Natural killer cell (primary cell): ENCODE results near the gene PSKH1. TPM values are rescaled to one million over a fixed set of nuclear protein-coding genes. Genes with fewer than 3 reads are reported as not detected.

ENCODE experiments used
- ATAC-seq, 3 donors: fragments of 150-1000 bp in 2 of 3; fragments of 200-7000 bp in 1 of 3; cut with Tn5 transposase; 1 replicate in 1 of 3; 2 replicates in 2 of 3; pipeline ENCODE4 v1.10.0; 2021; ENCODE audit warnings: mild to moderate bottlenecking in 2 of 3, moderate library complexity in 2 of 3
- DNase-seq, 2 donors: peaks; one replicate each; pipeline versions ENCODE4 v3.0.0 to v3.0.0-alpha.2; 2013 to 2021; ENCODE audit warnings: mixed read lengths in 1 of 2
- H3K27ac ChIP-seq: one replicate; pipeline ENCODE4 v1.5.1; 2013; ENCODE audit warnings: mild to moderate bottlenecking, low read length
- H3K27me3 ChIP-seq: one replicate; pipeline ENCODE4 v1.6.1; 2013; ENCODE audit warnings: low read length; ENCODE audit not compliant: control insufficient read depth, insufficient read depth
- H3K36me3 ChIP-seq: one replicate; pipeline ENCODE4 v1.6.1; 2013; ENCODE audit warnings: low read length; ENCODE audit not compliant: control insufficient read depth, insufficient read depth
- H3K4me1 ChIP-seq: one replicate; pipeline ENCODE4 v1.6.1; 2013; ENCODE audit warnings: low read length; ENCODE audit not compliant: control insufficient read depth, insufficient read depth
- H3K4me3 ChIP-seq: one replicate; pipeline ENCODE4 v1.5.1; 2013; ENCODE audit warnings: low read length
- H3K9me3 ChIP-seq: one replicate; pipeline ENCODE4 v1.6.1; 2013; ENCODE audit warnings: low read length; ENCODE audit not compliant: control insufficient read depth, insufficient read depth
- H3K27ac Mint-ChIP-seq, 2 donors: one replicate each; pipeline ENCODE4 v1.8.0; 2022; ENCODE audit warnings: mild to moderate bottlenecking in 2 of 2, mixed read lengths in 2 of 2, moderate library complexity in 1 of 2
- H3K27me3 Mint-ChIP-seq, 2 donors: one replicate each; pipeline ENCODE4 v1.8.0; 2022; ENCODE audit warnings: low read depth in 2 of 2, mixed read lengths in 2 of 2
- H3K36me3 Mint-ChIP-seq: one replicate; pipeline ENCODE4 v1.8.0; 2022; ENCODE audit warnings: mixed read lengths
- H3K4me1 Mint-ChIP-seq, 2 donors: one replicate each; pipeline ENCODE4 v1.8.0; 2022; ENCODE audit warnings: mixed read lengths in 2 of 2
- H3K4me3 Mint-ChIP-seq: one replicate; pipeline ENCODE4 v1.8.0; 2022; ENCODE audit warnings: mild to moderate bottlenecking, moderate library complexity, mixed read lengths
- H3K9me3 Mint-ChIP-seq, 2 donors: one replicate each; pipeline ENCODE4 v1.8.0; 2022; ENCODE audit warnings: mixed read lengths in 2 of 2
- CTCF ChIP-seq: fragments of 200-600 bp; IDR thresholded peaks from one replicate; pipeline ENCODE4 v1.8.0; 2022; ENCODE audit warnings: antibody characterized with exemption
- WGBS: methylation state at CpG from one replicate; pipeline ENCODE4 v1.1.7; 2013; ENCODE audit warnings: missing lambda C conversion rate; ENCODE audit not compliant: insufficient coverage; 5-methylcytosine and 5-hydroxymethylcytosine counted together
- intact Hi-C: fragments of 100-400 bp; cut with micrococcal nuclease; formaldehyde crosslinking; loops from one replicate; pipeline ENCODE4 v1.14.2; 2022
- total RNA-seq, 4 donors: library from RNA; stranded (reverse); fragments of 120-200 nt in 1 of 4; gene quantifications; one replicate each; pipeline versions ENCODE4 v1.2.3 to v1.2.4, GENCODE V29; 2013 to 2022

Gene PSKH1
- total RNA-seq, 3 donors from 2014 or later (not counting 1 experiment from before 2014, with no cell fraction given): 16.8 to 24.7 (median 19.5) TPM

- H3K27ac ChIP-seq: no peak overlapping the region
- Mint-ChIP-seq H3K36me3 (no peaks in the 10 kb centered on the region), H3K27me3 (no peaks in the 10 kb centered on the region), H3K27ac (no peak overlapping the region), H3K4me1 (peaks cover 27 to 37% of the 10 kb centered on the region in 2 donors), H3K9me3 (no peaks in the 10 kb centered on the region), H3K4me3 (no peak overlapping the region)
- ATAC-seq: no peak
- H3K4me1 ChIP-seq: peaks cover 21% of the 10 kb centered on the region
- intact Hi-C loops: no loop called here
- H3K4me3 ChIP-seq: no peak overlapping the region
- no peaks in the 10 kb centered on the region for H3K9me3 ChIP-seq
- H3K27me3 ChIP-seq: no peaks in the 10 kb centered on the region
- peaks cover 58% of the 10 kb centered on the region for H3K36me3 ChIP-seq
- WGBS: 98% methylated on average over 9 of the region's 11 CpGs
- DNase-seq: no peak
- no peak for TF ChIP-seq CTCF
Measured at GRCh38 chr16:67877064-67877463, 16.0 kb upstream of the PSKH1 start.

DNA sequence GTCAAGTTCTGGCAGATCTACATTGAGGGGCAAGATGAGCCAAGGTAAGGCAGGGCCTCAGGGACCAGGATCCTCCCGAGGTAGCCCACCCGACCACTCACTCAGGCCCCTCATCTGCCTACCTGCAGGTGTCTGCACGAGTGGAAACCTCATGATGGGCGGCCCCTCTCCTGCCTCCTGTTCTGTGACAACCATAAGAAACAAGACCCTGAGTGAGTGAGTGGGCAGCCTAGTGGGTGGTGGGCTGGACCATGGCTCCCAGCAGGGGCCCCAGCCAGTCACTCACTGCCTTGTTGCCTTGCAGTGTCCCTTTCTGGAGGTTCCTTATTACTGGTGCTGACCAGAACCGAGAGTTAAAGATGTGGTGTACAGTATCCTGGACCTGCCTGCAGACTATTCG is 14.8 kb upstream of the PSKH1 start:
- H3K4me3 ChIP-seq: no peak overlapping the region
- Mint-ChIP-seq H3K4me3 (no peak overlapping the region), H3K9me3 (no peaks in the 10 kb centered on the region), H3K27ac (no peak overlapping the region), H3K4me1 (peaks cover 27 to 30% of the 10 kb centered on the region in 2 donors), H3K36me3 (no peaks in the 10 kb centered on the region), H3K27me3 (no peaks in the 10 kb centered on the region)
- DNase-seq (no peak), ATAC-seq (no peak)
- peaks cover 13% of the 10 kb centered on the region for H3K4me1 ChIP-seq
- no peaks in the 10 kb centered on the region for H3K27me3 ChIP-seq
- H3K9me3 ChIP-seq: no peaks in the 10 kb centered on the region
- WGBS: 92% methylated on average over 6 of the region's 6 CpGs
- intact Hi-C loops: no loop called here
- no peak for TF ChIP-seq CTCF
- no peak overlapping the region for H3K27ac ChIP-seq
- H3K36me3 ChIP-seq: peaks cover 68% of the 10 kb centered on the region

DNA sequence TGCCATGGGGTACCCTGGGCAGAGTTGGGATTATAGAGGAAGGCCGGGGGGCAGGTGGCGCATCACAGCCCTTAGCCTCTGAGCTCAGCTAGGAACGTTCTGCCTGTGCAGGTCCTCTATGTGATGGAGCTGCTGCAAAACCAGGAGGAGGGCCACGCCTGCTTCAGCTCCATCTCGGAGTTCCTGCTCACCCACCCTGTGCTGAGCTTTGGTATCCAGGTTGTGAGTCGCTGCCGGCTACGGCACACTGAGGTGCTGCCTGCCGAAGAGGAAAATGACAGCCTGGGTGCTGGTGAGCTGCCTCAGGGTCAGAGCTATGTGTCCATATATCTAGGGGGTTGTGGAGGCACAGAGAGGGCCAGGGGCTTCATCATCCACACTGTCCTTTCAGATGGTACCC is 14.2 kb upstream of the PSKH1 start:
- whole genome bisulfite sequencing: 98% methylated on average over 9 of the region's 9 CpGs
- Mint-ChIP-seq H3K4me1 (peaks cover 23 to 28% of the 10 kb centered on the region in 2 donors), H3K27me3 (no peaks in the 10 kb centered on the region), H3K27ac (no peak overlapping the region), H3K36me3 (no peaks in the 10 kb centered on the region), H3K4me3 (no peak overlapping the region), H3K9me3 (no peaks in the 10 kb centered on the region)
- intact Hi-C loops: no loop called here
- no peak for TF ChIP-seq CTCF
- Histone ChIP-seq H3K9me3 (no peaks in the 10 kb centered on the region), H3K36me3 (peaks cover 75% of the 10 kb centered on the region), H3K4me1 (peaks cover 7% of the 10 kb centered on the region), H3K27me3 (no peaks in the 10 kb centered on the region), H3K27ac (no peak overlapping the region), H3K4me3 (no peak overlapping the region)
- DNase-seq (no peak), ATAC-seq (no peak)

GRCh38 chr16:67879462-67879861 is 13.6 kb upstream of the PSKH1 start:
- DNase-seq (no peak), ATAC-seq (no peak)
- Mint-ChIP-seq H3K4me3 (no peak overlapping the region), H3K4me1 (peaks cover 16 to 22% of the 10 kb centered on the region in 2 donors), H3K27me3 (no peaks in the 10 kb centered on the region), H3K9me3 (no peaks in the 10 kb centered on the region), H3K27ac (no peak overlapping the region), H3K36me3 (no peaks in the 10 kb centered on the region)
- H3K27ac ChIP-seq: no peak overlapping the region
- peaks cover under 1% of the 10 kb centered on the region for H3K4me1 ChIP-seq
- no peaks in the 10 kb centered on the region for H3K27me3 ChIP-seq
- intact Hi-C loops: no loop called here
- WGBS: 96% methylated on average over 12 of the region's 12 CpGs
- no peak overlapping the region for H3K4me3 ChIP-seq
- no peak for TF ChIP-seq CTCF
- no peaks in the 10 kb centered on the region for H3K9me3 ChIP-seq
- H3K36me3 ChIP-seq: peaks cover 81% of the 10 kb centered on the region
